Left ventricle myocardium superior (tissue), 1 donor: ENCODE measurements around the gene DHRS12. TPM values are rescaled to one million over a fixed set of nuclear protein-coding genes. Genes with fewer than 3 reads are reported as not detected.

Source experiments
- ATAC-seq: fragments of 200-7000 bp; cut with Tn5 transposase; one replicate; pipeline ENCODE4 v1.9.1; 2020; ENCODE audit warnings: mild to moderate bottlenecking, moderate library complexity
- DNase-seq: peaks from one replicate; pipeline ENCODE4 v3.0.0-alpha.2; 2020
- intact Hi-C: fragments of 100-400 bp; cut with micrococcal nuclease; formaldehyde crosslinking; loops from one replicate; pipeline ENCODE4 v1.11.0; 2022
- long read RNA-seq: library from polyadenylated mRNA; unstranded; transcript quantifications from one replicate; pipeline ENCODE4 v2.0.0, GENCODE V29; 2021
- total RNA-seq: library from RNA; stranded (reverse); fragmentation: NEBNext Ultra II Directional; extraction: Animal tissue kit (Norgen Biotek cat#: 25700); gene quantifications from one replicate; pipeline ENCODE4 v1.2.1, GENCODE V29; 2021
- donor health status: DM: no; HTN: yes; CAD: no; lungs with severe emphysema.

DHRS12 gene, protein sequence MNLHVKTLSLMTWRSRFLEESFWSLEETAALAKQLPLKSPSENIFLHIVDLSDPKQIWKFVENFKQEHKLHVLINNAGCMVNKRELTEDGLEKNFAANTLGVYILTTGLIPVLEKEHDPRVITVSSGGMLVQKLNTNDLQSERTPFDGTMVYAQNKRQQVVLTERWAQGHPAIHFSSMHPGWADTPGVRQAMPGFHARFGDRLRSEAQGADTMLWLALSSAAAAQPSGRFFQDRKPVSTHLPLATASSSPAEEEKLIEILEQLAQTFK
- total RNA-seq: 11.6 TPM
- long read RNA-seq, partial matches to known transcripts: 4 of 23 reads
- long read RNA-seq, other reads (novel, unspliced or antisense): 14 of 23 reads

DNA sequence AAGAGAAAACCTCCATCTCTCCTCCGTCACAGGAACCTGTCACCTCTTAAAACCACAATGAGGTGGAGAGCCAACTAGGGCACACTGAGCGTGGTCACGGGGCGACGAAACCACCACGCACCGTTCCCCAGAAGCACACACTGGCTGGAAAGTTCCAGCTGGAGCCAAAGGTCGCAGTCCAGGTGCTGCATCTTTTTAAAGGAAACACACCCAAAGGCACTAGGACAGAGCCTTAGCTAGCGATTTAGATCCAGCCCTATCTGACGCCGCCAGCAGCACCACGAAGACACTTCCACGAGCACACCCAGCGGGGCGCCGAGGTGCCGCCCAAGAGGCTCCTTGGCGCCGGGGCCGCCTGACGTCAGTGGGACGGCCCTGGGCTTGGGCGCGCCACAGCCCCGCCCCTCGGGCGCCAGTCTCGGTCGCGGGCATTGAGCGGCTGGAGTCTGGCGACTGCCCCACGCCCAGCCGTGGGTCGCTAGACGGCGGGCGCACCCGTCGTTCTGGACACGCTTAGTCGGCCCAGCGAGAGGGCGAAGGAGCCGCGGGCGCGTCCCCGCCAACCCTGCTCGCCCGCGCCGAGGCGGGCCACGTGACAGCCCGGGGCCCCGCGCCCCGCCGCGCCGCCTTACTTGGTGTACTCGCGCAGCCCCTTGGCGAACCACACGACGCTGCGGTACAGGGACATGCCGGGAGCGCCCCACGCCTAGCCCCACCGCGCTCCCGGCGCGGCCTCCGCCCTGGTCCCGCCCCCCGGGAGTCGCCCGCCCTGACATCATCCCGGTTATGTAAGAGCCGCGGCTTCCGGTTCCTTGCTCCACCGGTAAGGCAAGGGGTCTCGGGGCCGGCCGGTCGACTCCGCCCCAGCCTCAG is at the start of gene DHRS12:
Gene DHRS12 (minus strand): TSS at position 742 of the 873 bp plus-strand sequence. CDS start 4,504 bp downstream, outside the sequence.
- intact Hi-C loops: no loop called here
- ATAC-seq (peak; percentile 88), DNase-seq (peak; percentile 96)

DNA sequence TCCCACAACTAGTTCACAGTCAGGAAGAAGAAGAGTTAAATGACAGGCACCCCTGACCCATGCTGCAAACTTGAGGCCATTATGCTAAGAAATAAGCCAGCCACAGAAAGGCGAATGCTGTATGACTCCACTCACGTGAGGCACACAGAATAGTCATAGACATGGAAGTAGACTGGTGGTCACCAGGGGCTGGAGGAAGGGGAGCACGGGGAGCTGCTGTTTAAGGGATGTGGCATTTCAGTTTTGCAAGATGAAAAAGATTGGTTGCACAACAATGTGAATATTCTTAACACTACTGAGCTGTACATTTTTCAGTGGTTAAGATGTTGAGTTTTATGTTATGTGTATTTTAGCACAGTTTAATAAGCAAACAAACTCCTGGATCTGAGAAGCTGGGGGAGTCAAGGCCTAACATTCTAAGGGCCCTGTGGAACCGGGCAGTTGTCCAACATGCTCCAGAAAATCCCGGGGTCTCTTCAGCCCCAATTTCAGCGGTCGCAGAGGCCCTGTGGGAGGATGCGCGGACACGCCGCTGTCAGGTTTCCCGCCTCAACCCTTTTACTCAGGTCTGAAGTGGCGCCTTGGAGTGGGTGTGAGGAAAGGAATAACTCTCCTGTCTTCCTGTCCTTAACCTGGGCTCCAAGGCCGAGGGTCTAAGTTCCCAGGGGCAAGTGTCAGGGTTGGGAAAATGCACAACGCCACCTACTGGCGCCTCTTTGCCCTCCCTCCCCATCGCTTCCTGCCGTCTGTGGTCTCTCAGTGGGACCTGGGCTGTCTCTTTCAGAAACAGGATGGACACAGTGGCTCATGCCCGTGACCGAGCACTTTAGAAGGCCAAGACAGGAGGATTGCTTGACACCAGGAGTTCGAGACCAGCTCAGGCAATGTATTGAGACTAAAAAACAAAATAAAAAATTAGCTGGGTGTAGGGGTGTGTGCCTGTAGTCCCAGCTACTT is 45.5 kb upstream of the DHRS12 start:
- ATAC-seq (peak; percentile 51), DNase-seq (peak; percentile 55)

DNA sequence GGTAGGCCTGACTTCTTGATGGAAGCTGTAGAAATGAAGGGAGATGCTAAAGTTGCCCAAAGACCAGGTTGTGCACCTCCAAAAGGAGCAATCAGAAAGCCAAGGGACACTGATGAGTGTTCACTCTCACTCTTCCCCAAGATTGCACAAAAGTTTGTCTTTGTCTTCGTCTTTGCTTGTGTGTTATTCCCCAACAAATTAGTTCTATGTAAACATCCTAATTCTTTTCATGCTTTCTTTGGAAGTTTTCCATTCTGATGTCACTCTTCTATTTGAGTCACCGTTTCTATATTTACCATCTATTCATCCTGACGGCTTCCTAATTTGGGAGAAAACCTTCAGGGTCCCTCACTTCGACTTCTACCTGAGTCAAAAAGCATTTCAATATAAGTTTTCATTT is 44.7 kb upstream of the DHRS12 start:
- intact Hi-C loops: no loop called here
- DNase-seq (no peak), ATAC-seq (no peak)

More for the DNA sequence above, 45.5 kb upstream of the DHRS12 start:
- intact Hi-C loops: no loop called here

DNA sequence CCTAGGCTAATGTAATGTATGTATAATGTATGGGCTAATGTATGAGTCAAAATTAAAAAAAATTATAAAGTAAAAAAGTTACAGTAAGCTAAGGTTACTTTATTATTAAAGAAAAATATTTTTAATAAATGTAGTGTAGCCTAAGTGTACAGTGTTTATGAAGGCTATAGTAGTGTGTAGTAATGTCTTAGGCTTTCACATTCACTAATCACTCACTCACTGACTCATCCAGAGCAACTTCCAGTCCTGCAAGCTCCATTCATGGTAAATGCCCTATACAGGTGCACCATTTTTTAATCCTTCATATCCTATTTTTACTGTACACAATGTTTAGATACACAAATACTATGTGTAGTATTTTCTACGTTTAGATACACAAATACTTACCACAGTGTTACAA is 42.8 kb upstream of the DHRS12 start:
- no peak for DNase-seq
- no peak for ATAC-seq
- intact Hi-C loops: no loop called here

DNA sequence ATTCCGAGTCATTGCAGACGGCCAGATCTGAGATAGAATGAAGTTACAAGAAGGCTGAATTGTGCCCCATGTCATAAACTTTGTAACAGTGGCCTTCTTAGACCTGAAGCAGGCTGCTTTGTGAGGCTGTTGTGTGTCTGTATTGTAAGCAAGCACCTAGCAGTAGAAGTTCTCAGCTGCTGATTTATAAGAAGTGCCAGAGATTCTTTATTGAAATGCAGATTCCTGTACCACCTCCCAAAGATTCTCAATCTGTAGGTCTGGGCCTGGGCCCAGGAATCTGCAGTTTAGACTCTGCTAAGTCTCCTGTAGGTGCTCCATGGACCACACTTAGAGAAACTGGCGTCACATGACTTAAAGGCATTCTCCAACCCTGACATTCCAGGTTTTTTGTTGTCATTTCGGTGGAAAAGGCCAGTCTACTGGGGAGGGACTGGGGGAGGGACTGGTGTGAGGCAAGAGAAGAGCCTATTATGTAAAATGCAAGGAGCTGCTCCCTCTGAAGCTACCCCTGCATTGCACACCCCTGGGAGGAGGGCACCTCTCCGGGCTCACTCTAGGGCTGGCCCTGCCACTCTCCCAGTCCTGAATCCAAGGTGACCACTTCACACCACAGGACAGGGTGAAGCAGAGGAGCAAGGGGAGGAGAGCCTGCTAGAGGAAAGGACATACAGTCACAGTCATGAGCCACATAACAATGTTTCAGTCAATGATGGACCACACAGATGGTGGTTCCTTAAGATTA is 41.8 kb upstream of the DHRS12 start:
- ATAC-seq (no peak), DNase-seq (no peak)
- intact Hi-C loops: no loop called here

DNA sequence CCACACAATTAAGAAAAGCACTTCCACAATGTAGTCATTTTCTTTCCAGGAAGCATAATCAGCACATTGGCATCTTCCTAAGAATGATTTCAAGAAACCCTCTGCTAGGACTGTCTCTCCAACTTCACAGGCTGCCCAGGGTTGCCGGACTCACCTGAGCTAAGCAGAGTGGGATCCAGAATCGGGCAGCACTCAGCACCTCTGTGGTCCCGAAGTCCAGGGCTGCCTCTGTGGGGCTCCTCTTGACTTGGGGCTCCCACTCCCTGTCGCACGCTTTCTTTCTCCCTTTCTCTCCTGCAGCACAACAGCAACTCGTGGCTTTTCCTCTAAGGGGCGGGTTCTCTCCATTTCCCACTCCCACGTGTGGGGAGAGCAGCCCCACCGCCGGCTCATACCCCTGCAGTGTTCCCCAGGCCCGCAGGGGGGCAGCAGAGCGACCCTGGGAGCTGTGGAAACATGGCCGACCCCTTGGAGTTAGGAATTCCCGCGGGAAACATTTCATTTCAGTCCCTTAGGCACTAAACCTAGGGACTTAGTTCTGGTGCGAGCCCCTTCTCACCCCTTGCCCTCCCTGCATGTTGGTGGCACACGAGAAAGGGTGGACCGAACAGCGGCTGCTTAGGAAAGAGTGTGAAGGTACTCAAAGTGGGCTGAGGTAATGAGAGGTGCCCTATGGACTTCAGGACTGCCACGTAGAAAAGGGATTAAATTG is 41.1 kb upstream of the DHRS12 start, which contains the start of gene TMEM272:
Gene TMEM272 (minus strand): TSS at position 316 of the 712 bp plus-strand sequence. CDS start 6,647 bp downstream, outside the sequence.
- peak; percentile 81 for ATAC-seq
- DNase-seq: peak; percentile 71
- intact Hi-C loops: no loop called here

DNA sequence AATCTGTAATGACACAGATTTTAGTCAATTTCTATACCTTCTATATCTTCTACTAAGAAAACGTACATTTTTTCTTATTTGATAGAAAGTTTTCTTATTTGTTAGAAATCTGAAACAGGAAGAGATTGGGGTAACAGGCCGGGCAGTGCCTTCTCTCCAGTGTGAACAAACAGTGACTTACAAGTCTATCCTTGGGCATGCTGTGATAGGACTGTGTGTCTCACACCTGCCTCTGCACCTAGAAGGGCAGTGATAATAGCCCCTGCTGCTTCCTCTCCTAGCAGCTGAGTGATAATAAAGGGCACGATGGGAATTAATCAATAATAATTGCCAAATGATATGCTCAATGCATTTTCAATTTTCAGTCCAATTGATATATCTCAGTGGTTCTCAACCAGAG is 39.6 kb upstream of the DHRS12 start:
- no peak for DNase-seq
- ATAC-seq: no peak
- intact Hi-C loops: no loop called here

DNA sequence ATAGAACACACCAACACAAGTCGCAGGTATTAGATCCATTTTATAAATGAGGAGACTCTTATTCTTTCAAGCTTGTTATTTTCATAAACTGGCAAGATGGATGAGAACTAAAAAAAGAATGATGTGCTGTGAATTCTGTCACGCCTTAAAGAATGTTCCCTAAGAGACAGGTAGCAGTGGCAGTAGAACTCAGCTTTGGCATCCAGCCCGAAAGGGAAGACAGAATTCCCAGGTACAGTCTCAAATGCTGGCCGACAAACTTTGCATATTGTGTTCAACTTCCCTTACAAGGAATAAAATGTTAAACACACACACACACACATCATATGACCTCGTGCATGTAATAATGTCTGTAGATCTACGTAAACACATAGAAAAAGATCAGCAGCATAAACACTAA is 37.8 kb upstream of the DHRS12 start:
- intact Hi-C loops: no loop called here
- DNase-seq (no peak), ATAC-seq (no peak)

DNA sequence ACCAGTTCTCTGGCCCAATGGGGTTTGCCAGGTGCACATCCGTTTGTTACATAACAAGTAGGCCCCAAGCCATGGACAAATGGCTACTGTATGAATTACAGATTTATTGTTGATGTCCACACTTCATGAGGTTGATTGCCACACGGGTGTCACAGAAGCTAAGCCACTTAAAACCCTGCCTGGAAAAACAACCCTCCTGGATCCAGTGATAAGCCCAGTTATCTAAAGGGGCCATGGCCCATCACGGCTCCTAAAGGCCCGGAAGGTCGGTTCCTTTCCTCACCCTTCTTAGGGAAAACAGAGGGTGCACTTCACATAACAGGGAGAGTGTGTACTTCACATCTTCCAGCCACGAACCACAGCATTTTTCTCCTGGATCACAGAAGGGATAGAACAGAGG is 37.0 kb upstream of the DHRS12 start:
- no peak for DNase-seq
- ATAC-seq: no peak
- intact Hi-C loops: no loop called here

DNA sequence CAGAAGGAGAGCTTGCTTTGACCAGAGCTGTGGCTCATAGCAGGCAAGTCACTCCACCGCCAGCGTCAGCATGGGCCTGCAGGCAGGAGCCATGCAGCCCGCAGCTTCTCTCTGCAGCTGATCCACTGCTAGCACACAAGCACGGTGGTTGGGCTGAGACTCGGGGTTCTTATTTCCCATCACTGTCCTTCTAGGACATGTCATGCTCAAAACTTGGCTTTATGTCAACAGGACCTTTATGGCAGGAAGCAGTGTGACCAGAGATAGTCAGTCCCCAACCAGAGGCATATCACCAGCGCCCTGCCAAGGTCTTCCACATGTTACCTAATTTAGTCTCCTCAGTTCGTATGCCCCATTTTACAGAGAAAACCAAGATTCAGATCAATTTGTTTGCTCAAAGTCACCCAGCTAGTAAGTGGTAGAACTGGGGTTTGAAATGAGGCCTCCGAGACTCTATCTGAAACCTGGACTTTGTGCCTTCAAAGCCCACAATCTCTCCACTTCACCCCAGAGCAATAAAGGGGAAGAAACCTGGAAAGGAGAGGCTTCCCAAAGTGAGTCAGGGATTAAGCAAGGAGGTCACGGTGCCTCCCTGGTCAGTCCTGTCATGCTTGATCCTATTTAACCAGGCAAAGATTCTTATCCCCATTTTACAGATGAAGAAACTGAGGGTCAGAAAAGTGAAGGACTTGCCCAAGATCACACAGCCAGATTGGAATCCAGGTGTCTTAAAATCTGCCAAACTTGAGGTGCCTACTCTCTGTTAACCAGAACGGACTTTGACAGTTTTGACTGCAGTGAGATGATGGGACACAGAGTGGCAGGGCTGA is 36.0 kb upstream of the DHRS12 start:
- peak; percentile 71 for ATAC-seq

DNA sequence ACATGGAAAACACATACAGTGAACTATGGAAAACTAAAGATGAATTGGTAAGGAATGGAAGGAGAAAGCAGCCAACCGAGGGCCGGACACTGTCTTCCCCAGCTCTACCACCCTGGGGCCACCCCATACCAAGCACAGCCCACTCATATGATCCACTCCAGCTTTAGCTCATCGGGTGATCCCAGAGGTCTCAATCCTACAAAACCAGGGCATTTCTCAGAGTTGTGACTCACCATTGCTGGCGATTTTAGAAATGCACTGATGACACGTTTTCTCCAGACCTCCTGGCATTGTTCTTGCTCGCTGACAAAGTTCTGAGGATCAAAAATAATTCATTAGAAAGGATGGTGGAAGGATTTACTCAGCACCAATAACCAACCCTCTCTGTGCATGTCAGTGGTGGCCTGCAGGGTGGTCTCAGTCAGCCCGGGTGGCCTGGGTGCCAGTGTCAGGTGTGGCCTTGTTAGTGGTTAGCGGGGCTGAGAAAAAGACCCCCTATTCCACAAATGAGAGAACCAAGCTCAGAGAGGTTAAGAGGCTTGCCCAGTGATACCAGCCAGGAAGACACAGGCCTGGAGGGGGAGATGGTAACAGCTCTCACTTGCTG is 34.4 kb upstream of the DHRS12 start:
- intact Hi-C loops: no loop called here
- DNase-seq: no peak
- ATAC-seq: no peak

More for the DNA sequence above, 36.0 kb upstream of the DHRS12 start:
- intact Hi-C loops: no loop called here
- DNase-seq: no peak

DNA sequence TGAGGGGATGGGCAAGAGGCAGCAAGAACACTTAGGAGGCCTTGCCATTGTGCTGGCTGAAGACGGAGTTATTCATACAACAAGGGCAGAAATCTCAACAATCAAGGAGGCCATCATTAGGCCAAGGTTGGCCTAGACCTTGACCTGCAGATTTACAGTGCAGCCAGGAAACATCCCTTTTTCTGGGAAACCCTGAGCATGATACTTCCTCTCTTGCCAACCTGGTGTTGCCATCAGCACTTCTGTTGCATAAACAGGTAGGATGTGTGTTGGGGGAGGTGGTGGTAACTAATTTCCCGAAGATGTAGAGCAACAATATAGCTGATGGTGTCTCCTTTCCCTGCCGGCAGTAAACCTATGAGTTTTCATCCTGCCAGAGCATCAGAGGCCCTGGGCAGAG is 33.1 kb upstream of the DHRS12 start:
- ATAC-seq (no peak), DNase-seq (no peak)
- intact Hi-C loops: no loop called here

DNA sequence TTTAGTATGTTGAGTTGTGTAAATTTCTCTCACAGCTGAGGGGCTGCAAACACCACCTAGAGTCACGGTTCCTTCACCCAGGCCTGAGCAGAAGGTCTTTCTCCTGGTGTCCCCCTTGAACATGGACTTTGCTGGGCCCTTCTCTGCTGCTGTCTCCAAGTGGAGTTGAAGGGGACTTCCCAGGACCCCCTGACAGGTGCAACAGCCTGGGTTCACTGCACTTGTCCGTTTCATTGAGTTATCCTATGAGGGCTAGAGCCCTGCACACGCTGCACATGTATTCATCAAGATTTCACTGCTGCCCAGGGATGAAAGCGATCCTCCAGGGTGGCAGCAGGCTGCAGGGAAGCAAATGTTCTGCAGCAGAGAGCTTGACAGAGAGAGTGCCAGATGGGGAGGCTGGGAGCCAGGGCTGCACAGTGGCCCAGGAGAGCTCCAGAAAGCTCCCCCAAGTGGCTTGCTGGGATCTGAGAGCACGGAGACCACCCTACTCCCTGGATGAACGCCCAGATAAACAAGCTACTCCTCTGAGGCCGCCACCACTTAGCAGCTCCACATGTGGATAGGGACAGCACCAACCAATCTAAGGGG is 30.7 kb upstream of the DHRS12 start:
- ATAC-seq (peak; percentile 13), DNase-seq (no peak)
- intact Hi-C loops: no loop called here

DNA sequence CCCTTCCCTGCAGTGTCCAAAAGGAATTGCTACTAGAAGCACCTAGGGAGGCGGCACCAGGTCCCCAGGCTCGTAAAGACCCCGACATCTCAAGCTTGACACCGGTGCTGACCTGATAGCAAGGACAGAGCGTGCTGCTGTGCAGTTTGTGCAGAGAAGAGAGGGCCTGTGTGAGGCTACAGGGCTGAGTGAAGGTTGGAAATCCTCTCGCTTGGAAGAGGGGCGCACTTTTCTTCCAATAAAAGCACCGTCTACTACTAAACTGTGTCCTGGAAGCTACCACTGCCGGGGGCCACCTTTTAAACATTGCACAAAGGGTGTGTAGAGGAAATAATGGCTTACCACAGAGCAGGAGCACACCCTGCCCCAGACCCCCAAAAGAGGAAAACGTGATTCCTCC is 30.0 kb upstream of the DHRS12 start:
- no peak for DNase-seq
- no peak for ATAC-seq
- intact Hi-C loops: no loop called here

DNA sequence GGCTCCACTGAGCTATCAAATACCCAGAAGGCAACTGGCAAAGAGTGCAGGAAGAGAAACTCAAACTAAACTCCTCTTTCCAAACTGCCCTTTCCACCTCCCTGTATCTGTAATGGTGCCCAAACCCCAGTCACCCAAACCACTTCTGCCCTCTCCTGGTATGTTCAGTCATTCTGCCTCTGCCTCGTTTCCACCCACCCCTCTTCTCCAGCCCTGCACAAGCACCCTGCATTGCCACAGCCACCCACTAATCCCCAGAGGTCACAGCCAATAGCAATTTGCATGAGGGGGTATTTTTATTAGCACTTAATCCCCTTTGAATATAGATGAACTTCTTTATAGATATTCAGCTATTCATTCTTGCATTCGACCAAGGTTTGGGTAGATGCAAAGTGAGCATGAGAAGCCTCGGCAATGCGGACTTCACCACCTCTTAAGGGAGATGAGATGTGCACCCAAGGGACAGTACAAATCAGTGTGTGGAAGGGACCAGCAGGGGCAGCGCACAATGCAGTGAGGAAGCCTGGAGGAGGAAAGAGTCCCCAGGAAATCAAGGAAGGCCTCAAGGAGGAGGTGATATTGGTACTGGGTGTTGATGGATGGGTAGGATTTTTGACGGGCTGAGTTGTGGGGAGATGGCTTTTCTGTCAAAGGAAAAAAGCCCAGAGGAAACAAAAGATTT is 28.6 kb upstream of the DHRS12 start:
- intact Hi-C loops: no loop called here
- DNase-seq (no peak), ATAC-seq (peak; percentile 93)

DNA sequence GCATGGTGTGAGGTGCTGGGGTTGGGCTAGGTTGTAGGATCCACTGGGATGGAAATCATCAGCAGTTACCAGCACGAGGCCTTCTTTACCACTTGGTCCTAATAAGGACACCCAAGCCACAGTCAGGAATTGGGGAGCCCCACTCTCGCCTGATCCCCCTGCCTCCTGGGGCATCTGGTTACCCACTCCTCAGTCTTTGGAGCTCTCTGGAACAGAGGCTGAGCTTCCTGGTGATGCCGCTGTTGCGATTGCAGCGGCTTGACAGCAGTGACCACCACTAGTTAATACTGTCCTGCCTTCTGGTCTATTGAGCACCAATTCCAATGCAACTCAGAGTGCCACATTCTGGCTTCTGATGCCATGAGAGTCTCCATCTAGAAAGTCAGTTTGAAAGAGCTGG is 27.6 kb upstream of the DHRS12 start:
- intact Hi-C loops: no loop called here
- DNase-seq (no peak), ATAC-seq (no peak)
